ENCODE results near the gene TCF4.

The TCF4 gene

GRCh38 chr18:55246278-55246677, 341.7 kb downstream of the TCF4 start:
- no peak for DNase-seq

- DNase-seq, result no peak
These were observed 342.8 kb downstream of the TCF4 start for GRCh38 chr18:55245211-55245614.

DNA sequence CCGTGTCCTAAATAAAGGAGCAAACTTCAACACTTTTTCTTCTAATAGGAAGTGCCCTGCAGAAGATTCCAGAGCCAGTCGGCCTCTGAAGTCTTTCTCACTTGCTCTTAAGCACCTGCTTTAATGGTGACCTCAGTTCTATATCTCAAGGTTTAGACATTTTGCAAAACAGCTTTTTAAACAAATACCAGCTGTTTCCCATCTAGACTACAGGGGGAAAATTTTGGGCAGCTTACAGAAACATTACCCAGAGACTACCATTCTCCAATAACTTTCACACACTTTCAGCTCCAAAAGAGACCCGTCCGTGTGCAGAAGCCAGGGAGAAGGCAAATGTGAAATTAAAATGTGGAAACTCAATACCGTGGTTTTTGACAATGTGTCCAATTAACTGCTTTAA, 343.4 kb downstream of the TCF4 start:
- DNase-seq, result no peak

- DNase-seq, result no peak
These were observed 344.1 kb downstream of the TCF4 start for GRCh38 chr18:55243857-55244256.

DNA sequence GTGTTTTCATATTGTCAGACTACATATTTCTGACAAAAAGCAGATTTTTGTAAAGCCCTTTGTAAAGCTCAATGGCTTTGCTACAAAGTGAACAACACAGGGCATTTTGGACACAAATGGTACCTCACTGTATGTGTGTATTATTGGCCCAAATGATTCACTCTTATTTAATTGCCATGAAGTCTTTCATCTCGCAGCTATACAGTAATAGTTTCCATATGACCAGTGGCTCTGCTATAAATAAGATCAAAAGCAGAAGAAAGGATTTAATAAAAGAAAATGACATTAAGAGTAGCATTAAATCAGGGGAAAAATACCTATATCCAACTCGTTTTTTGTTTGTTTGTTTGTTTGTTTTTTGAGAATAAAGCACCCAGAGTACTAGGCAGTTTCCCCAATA, 344.7 kb downstream of the TCF4 start:
- no peak for DNase-seq

GRCh38 chr18:55240978-55241377, 347.0 kb downstream of the TCF4 start:
- no peak for DNase-seq

DNA sequence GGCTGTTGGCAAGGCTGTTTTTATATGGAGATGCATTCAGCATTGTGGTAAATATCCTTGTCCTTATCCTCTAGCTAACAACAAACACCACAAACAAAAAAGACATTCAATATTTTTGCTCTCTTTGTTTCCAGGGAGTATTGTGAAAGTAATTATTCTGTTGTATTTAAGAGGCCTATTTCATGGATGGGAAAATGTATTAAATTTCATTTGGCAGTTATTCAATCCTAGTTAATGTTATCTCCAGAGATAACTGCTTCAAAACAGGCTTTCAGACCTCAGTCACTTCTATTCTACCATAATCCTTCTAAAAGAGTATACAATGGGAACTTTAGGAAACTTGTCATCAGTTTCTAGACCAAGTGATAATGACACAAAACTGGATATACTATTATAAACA, 348.3 kb downstream of the TCF4 start:
- DNase-seq, result no peak

- DNase-seq, result no peak
These were observed 350.3 kb downstream of the TCF4 start for GRCh38 chr18:55237660-55238059.

- no peak for DNase-seq
These were observed 351.7 kb downstream of the TCF4 start for GRCh38 chr18:55236150-55236931.

DNA sequence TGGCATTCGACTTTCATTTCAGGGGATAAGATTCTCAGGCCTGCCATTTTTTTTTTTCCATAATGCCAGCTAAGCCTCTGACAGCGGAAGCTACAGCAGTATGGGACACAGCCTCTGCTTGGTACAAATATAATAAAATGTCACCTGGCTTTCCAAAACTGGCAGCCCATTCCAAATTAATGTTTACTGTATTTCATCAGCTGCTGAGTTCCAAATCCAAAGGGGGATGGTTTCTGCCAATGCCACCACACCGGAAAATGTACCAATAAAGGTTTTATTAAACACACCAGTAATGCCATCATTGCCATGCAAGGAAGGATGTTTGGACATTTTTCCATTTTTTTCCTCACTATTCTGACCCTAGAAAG, 352.9 kb downstream of the TCF4 start:
- no peak for DNase-seq

DNA sequence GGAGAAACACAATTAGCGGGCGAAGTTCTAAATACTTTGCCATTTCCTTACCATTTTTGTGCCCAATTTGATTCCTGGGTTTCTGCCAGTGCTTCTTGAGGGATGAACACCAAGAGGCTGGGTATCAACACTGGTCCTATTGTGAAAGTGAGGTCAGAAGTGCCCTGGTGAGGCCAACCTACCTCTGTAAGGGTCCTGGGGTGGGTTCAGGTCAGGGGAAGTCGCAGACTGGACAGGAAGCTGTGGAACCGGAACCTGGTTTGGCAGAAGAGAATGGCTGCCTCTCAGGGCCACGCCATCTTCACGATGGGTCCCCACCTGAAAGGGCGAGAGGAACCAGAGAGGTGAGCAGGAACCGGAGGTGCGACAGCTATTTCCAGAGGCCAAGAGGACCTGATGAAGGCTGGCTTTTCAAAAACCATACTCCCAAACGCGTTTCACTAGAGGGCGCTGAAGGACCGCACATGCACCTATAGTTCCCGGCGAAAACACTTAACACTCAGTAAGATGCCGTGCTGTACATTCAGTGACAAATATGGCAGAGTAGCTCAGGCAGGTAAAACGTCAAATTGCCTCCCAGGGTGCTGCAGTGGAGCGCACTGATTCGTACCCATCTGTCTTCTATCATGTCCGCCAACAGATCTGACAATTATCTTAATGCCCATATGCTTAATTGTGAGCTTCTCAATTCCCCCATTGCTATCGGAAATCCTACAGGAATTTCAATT, 353.5 kb downstream of the TCF4 start:
- DNase-seq, result no peak

DNA sequence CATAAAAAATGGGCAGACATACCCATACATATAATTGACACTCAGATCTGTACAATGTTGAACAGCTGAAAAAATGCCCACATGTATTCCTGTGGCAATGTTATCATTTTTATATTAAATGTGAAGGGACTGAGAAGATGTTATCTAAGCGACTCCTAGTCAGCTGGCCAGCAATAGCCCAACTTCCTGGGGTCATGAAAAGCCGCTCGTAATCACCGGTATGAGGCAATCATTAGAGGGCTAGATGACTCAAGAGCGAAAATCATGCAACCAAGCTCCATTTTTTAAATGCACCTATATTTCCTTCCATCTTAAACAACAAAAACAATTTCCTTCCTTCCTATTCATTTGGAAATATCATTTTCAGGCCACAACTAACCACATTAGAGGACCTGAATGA, 354.1 kb downstream of the TCF4 start:
- no peak for DNase-seq

GRCh38 chr18:55232506-55232905, 355.5 kb downstream of the TCF4 start:
- no peak for DNase-seq

GRCh38 chr18:55229682-55230081, 358.3 kb downstream of the TCF4 start:
- no peak for DNase-seq

- no peak for DNase-seq
These were observed 359.3 kb downstream of the TCF4 start for GRCh38 chr18:55228707-55229106.

GRCh38 chr18:55228191-55228590, 359.8 kb downstream of the TCF4 start:
- DNase-seq, result no peak

DNA sequence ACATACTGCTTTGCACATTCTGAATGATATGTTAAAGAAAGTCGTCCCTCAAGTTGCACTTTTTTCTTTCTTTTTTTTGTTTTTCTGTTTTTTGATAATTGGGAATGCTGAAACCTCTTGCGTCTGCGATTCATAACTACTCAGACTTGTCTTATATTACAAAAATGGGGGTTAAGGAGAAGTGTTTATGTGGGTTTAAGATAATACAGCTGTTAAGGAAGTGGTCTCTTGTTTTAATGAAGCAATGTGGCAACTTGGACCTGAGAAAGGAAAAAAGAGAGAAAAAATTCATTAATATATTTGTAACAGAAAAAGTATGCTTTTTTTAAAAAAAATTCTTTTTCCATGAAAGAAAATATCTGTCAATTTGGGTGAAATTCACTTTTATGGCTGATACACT, 360.2 kb downstream of the TCF4 start:
- DNase-seq, result no peak

- DNase-seq, result no peak
These were observed 361.9 kb downstream of the TCF4 start for GRCh38 chr18:55226044-55226443.

DNA sequence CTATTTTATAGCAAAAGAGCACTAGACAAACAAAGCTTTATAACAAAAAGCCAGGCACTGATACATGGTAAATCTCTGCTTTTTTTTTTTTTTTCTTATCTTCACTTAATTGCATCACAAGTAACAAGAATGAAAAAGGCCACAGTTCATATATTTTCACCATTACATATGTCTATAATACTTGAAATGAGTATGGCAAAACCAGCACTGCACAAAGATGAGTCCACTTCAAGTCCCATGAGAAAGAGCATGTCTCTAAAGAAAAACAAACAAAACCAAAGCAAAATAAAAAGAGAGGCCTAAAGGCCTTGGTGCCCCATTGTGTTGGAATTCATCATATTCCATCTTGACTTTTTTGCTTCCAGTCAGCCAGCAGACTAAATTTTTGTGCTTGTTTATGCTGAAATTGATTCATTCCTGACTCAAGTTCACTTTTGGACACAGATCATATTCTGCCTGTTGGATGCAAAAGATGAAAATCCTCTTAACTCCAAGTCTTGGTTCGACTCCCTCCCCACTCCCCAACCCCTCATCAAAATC, 363.8 kb downstream of the TCF4 start:
- no peak for DNase-seq

- no peak for DNase-seq
These were observed 366.4 kb downstream of the TCF4 start for GRCh38 chr18:55221622-55222021.

GRCh38 chr18:55220523-55220922, 367.5 kb downstream of the TCF4 start:
- no peak for DNase-seq

DNA sequence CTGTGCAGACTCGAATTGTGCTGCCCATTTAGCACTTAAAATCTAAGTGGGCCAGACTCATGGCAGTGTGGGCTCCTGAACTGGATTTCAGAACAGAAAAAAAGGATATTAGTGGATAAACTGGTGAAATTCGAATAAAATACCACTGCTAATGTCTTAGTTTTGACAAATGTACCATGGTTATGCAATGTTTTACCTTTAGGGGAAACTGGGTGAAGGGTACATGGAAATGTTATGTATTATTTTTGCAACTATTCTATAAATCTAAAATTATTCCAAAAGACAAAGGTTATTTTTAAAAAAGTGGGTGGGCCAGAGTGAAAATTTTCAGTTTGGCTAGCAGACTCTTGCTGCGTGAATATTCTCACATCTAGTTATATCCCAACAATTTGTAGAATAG, 368.2 kb downstream of the TCF4 start:
- no peak for DNase-seq

DNA sequence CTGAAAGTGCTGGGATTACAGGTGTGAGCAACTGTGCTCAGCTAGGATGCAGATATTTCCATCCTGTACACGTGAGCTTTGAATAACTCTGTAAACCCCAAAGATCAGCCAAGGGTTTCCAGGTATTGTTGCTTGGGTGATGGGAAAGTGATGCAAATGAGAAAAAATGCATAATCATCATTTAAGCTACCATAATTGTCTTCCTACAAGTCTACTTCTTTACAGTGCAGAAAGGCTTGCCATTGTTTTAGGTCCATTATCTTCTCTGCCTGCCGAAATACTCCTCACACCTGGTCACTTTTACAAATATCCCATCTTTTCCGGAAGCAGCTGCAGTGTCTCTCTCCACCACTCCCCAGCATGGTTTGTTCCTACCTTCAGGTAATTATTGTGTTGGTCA, 368.9 kb downstream of the TCF4 start:
- DNase-seq, result no peak

GRCh38 chr18:55214969-55215368, 373.0 kb downstream of the TCF4 start:
- no peak for DNase-seq

Measured in 8988T (cell line).